ENCODE measurements around the gene ACTN2.

Gene ACTN2

GRCh38 chr1:236744533-236744932, 58.2 kb downstream of the ACTN2 start:
- FAIRE-seq: no peak

GRCh38 chr1:236746785-236747184, 60.5 kb downstream of the ACTN2 start:
- no peak for FAIRE-seq

- no peak for FAIRE-seq
Observed at GRCh38 chr1:236747311-236747985, 61.1 kb downstream of the ACTN2 start.

GRCh38 chr1:236748268-236748870, 62.1 kb downstream of the ACTN2 start:
- FAIRE-seq: no peak

GRCh38 chr1:236750928-236751327, 64.6 kb downstream of the ACTN2 start:
- FAIRE-seq: no peak

- FAIRE-seq: no peak
Observed at GRCh38 chr1:236751385-236751784, 65.1 kb downstream of the ACTN2 start.

- no peak for FAIRE-seq
Observed at GRCh38 chr1:236751935-236752334, 65.6 kb downstream of the ACTN2 start.

- FAIRE-seq: no peak
Observed at GRCh38 chr1:236753516-236753915, 67.2 kb downstream of the ACTN2 start.

GRCh38 chr1:236753964-236754363, 67.7 kb downstream of the ACTN2 start:
- no peak for FAIRE-seq

GRCh38 chr1:236754525-236755210, 68.4 kb downstream of the ACTN2 start:
- FAIRE-seq: no peak

- no peak for FAIRE-seq
Observed at GRCh38 chr1:236757640-236758039, 71.3 kb downstream of the ACTN2 start.

- FAIRE-seq: peak; percentile 86
Observed at GRCh38 chr1:236759252-236759859, 73.1 kb downstream of the ACTN2 start.

- FAIRE-seq: no peak
Observed at GRCh38 chr1:236760480-236760879, 74.2 kb downstream of the ACTN2 start.

GRCh38 chr1:236760986-236761385, 74.7 kb downstream of the ACTN2 start:
- no peak for FAIRE-seq

- no peak for FAIRE-seq
Observed at GRCh38 chr1:236761397-236762132, 75.3 kb downstream of the ACTN2 start.

GRCh38 chr1:236762410-236762809, 76.1 kb downstream of the ACTN2 start:
- no peak for FAIRE-seq

- FAIRE-seq: no peak
Observed at GRCh38 chr1:236765831-236766230, 79.5 kb downstream of the ACTN2 start.

GRCh38 chr1:236766506-236766905, 80.2 kb downstream of the ACTN2 start:
- no peak for FAIRE-seq

- no peak for FAIRE-seq
Observed at GRCh38 chr1:236767276-236767675, 81.0 kb downstream of the ACTN2 start.

- no peak for FAIRE-seq
Observed at GRCh38 chr1:236768601-236769000, 82.3 kb downstream of the ACTN2 start.

GRCh38 chr1:236773919-236774318, 87.6 kb downstream of the ACTN2 start:
- FAIRE-seq: no peak

- no peak for FAIRE-seq
Observed at GRCh38 chr1:236774926-236775325, 88.6 kb downstream of the ACTN2 start.

- no peak for FAIRE-seq
Observed at GRCh38 chr1:236779312-236779711, 93.0 kb downstream of the ACTN2 start.

Measured in islet of Langerhans (tissue), 1 donor.